ENCODE results near the gene DDX1. TPM values are rescaled to one million over a fixed set of nuclear protein-coding genes. Genes with fewer than 3 reads are reported as not detected.

The DDX1 gene
- polyA plus RNA-seq, 3 donors = 14.1 to 35.4 (median 30.1) TPM

DNA sequence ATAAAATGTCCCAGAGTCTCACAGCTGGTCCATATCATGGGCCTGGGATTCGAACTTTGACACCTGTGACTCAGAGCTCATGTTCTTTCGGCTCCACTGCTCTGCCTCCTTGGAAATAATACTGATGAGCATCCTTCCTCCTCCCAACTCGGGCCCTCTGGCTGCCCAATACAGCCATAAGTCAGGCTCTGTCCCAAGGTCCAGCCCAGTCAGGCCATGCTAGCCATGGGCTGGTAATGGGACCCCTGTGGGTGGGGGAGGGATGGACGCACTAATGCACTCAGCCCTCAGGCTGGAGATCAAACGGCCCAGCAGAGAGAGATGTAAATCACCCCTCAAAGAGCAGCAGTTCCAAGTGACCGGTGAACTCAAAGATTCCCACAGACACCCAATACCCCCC is 61.1 kb downstream of the DDX1 start:
- no peak overlapping the region for H3K27ac ChIP-seq (ENCODE audit: low read depth in 1 of 2, low read length in 2 of 2)
- Mint-ChIP-seq H3K4me3 (no peak overlapping the region), H3K36me3 (no peaks in the 10 kb centered on the region), H3K27ac (no peak overlapping the region), H3K9me3 (peaks cover 0 to 3% (median 0%) of the 10 kb centered on the region in 7 donors), H3K4me1 (no peaks in the 10 kb centered on the region), H3K27me3 (ENCODE audit: low read depth in 3 of 3) (peaks cover 0 to 5% (median 3%) of the 10 kb centered on the region in 3 donors)
- no peaks in the 10 kb centered on the region for H4K20me1 ChIP-seq (ENCODE audit: insufficient read depth, low read length)
- 94% methylated on average over 3 of the region's 6 CpGs for WGBS (ENCODE audit: insufficient coverage)
- TF ChIP-seq, protein P1, sequence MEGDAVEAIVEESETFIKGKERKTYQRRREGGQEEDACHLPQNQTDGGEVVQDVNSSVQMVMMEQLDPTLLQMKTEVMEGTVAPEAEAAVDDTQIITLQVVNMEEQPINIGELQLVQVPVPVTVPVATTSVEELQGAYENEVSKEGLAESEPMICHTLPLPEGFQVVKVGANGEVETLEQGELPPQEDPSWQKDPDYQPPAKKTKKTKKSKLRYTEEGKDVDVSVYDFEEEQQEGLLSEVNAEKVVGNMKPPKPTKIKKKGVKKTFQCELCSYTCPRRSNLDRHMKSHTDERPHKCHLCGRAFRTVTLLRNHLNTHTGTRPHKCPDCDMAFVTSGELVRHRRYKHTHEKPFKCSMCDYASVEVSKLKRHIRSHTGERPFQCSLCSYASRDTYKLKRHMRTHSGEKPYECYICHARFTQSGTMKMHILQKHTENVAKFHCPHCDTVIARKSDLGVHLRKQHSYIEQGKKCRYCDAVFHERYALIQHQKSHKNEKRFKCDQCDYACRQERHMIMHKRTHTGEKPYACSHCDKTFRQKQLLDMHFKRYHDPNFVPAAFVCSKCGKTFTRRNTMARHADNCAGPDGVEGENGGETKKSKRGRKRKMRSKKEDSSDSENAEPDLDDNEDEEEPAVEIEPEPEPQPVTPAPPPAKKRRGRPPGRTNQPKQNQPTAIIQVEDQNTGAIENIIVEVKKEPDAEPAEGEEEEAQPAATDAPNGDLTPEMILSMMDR (IDR thresholded peaks at IDR 0.05) = no peak
- intact Hi-C loops (cut with micrococcal nuclease) = no loop called here
- no peak overlapping the region for H3K4me2 ChIP-seq (replicated peaks; ENCODE audit: extremely low read depth, low read length, poor library complexity, severe bottlenecking)
- no peaks in the 10 kb centered on the region for H3K79me2 ChIP-seq (ENCODE audit: insufficient read depth, low read length)
- no peaks in the 10 kb centered on the region for H3K9me3 ChIP-seq (replicated peaks in 1 of 2; ENCODE audit: control insufficient read depth in 1 of 2, insufficient read depth in 1 of 2, low read length in 2 of 2)
- H3K4me1 ChIP-seq (ENCODE audit: control insufficient read depth in 1 of 2, insufficient read depth in 2 of 2, low read length in 2 of 2) = no peaks in the 10 kb centered on the region
- H2AFZ ChIP-seq (ENCODE audit: insufficient read depth, low read depth, low read length, poor library complexity, severe bottlenecking) = no peak overlapping the region
- H3K4me3 ChIP-seq (replicated peaks in 1 of 3; ENCODE audit: low read depth in 2 of 3, low read length in 3 of 3) = no peak overlapping the region
- DNase-seq = no peak
- no peaks in the 10 kb centered on the region for H3K27me3 ChIP-seq (ENCODE audit: control insufficient read depth in 2 of 2, insufficient read depth in 2 of 2, low read length in 2 of 2)
- no peak overlapping the region for H3K9ac ChIP-seq (ENCODE audit: insufficient read depth, low read length, poor library complexity, severe bottlenecking)
- H3K36me3 ChIP-seq (replicated peaks in 1 of 2; ENCODE audit: control insufficient read depth in 1 of 2, insufficient read depth in 2 of 2, low read length in 2 of 2) = no peaks in the 10 kb centered on the region

DNA sequence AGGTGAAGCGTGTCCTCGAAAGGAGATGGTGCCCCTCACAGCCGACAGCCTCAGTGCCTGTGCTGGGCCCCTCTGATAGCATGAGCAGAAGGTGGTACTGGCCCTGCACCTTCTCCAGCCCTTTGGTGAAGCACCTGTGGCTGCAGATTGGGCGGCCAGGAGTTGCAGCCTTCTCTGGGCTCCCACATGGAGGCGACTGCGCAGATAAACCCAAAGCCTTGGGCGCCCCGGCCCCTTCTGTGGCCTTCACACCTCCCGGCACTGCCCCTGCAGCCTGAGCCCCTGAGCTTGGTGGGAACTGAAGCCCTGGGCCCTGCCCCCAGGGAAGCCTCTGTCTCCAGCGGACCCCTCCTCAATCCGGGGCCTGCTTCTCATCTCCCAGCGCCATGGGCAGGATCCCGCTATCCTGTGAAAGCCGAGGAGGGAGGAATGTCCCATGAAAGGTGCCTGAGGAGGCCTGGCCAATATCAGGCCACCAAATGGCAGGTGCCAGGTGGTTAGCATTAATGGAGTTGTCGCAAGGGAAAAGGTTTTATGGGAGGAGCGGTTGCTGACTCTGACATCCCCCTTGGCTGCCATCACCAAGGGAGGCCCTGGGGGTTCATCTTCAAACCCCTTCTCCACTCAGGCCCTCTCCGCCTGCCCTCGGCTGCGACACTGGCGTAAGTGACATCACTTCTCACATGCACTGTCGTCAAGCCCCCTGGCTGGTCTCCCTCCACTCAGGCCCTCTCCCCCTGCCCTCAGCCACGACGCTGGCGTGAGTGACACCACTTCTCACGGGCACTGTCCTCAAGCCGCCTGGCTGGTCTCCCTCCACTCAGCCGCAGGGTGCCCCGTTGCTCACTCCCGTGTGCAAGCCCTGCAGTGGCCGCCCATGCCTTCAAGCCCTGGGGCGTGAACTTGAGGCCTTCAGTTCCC is 62.4 kb downstream of the DDX1 start:
- intact Hi-C loops (cut with micrococcal nuclease) = no loop called here
- H3K27me3 Mint-ChIP-seq (ENCODE audit: low read depth in 3 of 3) = peaks cover 0 to 1% (median 0%) of the 10 kb centered on the region in 3 donors
- Histone ChIP-seq H4K20me1 (ENCODE audit: insufficient read depth, low read length) (no peaks in the 10 kb centered on the region), H2AFZ (ENCODE audit: insufficient read depth, low read depth, low read length, poor library complexity, severe bottlenecking) (no peak overlapping the region), H3K27me3 (ENCODE audit: control insufficient read depth in 2 of 2, insufficient read depth in 2 of 2, low read length in 2 of 2) (no peaks in the 10 kb centered on the region), H3K9me3 (replicated peaks in 1 of 2; ENCODE audit: control insufficient read depth in 1 of 2, insufficient read depth in 1 of 2, low read length in 2 of 2) (no peaks in the 10 kb centered on the region), H3K4me2 (replicated peaks; ENCODE audit: extremely low read depth, low read length, poor library complexity, severe bottlenecking) (no peak overlapping the region), H3K36me3 (replicated peaks in 1 of 2; ENCODE audit: control insufficient read depth in 1 of 2, insufficient read depth in 2 of 2, low read length in 2 of 2) (no peaks in the 10 kb centered on the region), H3K4me3 (replicated peaks in 1 of 3; ENCODE audit: low read depth in 2 of 3, low read length in 3 of 3) (no peak overlapping the region), H3K27ac (ENCODE audit: low read depth in 1 of 2, low read length in 2 of 2) (no peak overlapping the region), H3K79me2 (ENCODE audit: insufficient read depth, low read length) (no peaks in the 10 kb centered on the region), H3K4me1 (ENCODE audit: control insufficient read depth in 1 of 2, insufficient read depth in 2 of 2, low read length in 2 of 2) (no peaks in the 10 kb centered on the region), H3K9ac (ENCODE audit: insufficient read depth, low read length, poor library complexity, severe bottlenecking) (no peak overlapping the region)
- 88% methylated on average over 23 of the region's 31 CpGs for WGBS (ENCODE audit: insufficient coverage)
- H3K27ac Mint-ChIP-seq = peak overlapping the region in 1 of 7 donors; percentile 8
- no peaks in the 10 kb centered on the region for H3K4me1 Mint-ChIP-seq
- H3K9me3 Mint-ChIP-seq = peaks cover 0 to 4% (median 0%) of the 10 kb centered on the region in 7 donors
- no peak overlapping the region for H3K4me3 Mint-ChIP-seq
- H3K36me3 Mint-ChIP-seq = no peaks in the 10 kb centered on the region
- no peak for DNase-seq
- TF ChIP-seq, protein P1 (IDR thresholded peaks at IDR 0.05) = no peak
